ENCODE data around the gene MEGF8.
"Not testable (repeated sequence)": the region's sequence is repeated elsewhere in the genome, so short reads cannot be mapped to it uniquely, and the experiment has no call there.

Gene MEGF8

DNA sequence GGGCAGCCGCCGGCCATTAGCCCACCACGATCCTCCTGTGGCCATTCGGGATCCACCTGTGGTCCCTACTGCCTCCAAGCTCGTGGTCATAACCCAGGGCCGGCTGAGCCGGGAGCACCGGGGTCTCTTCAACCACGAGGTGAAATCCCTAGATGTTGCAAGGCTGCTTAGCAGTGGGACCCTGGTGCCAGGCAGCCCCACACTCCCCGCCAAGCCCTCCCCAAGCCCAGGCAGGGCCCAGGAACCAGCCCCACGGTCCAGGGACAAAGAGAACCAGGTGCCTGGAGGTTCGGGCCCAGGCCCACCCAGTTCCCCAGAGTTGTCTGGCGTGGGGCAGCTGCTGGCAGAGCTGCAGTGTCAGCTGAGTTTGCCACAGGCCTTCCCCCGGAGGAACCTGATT, 15.7 kb upstream of the MEGF8 start:
- DNase-seq (ENCODE audit: low spot score): no peak

DNA sequence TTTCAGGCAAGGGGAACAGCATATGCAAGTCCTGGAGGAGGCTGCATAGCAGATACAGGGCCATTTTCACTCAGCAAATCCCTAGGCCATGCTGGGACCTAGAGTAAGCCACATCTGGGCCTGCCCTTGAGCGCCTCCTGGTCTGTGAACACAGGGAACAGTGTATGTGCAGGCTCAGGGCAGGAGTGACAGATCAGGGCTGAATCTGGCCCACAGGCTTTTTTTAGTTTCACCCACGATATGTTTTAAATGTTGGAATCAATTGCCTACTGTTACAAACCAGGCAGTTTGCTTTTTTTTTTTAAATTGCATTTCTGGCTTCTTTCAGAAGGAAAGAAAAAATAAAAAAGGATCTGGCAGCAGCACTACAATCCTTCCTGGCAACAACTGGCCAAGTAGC, 13.8 kb upstream of the MEGF8 start:
- DNase-seq (ENCODE audit: low spot score): no peak

- no peak for DNase-seq (ENCODE audit: low spot score)
Observed at GRCh38 chr19:42312370-42312769, 13.1 kb upstream of the MEGF8 start.

GRCh38 chr19:42313096-42313839, 12.2 kb upstream of the MEGF8 start, which contains the start of gene TMEM145:
TMEM145 (plus strand) TSS chr19:42313309; CDS start chr19:42313377, 68 bp downstream.
- no peak for DNase-seq (ENCODE audit: low spot score)

GRCh38 chr19:42313840-42314755, 11.3 kb upstream of the MEGF8 start:
- DNase-seq (ENCODE audit: low spot score): no peak

- no peak for DNase-seq (ENCODE audit: low spot score)
Observed at GRCh38 chr19:42315024-42315423, 10.4 kb upstream of the MEGF8 start.

DNA sequence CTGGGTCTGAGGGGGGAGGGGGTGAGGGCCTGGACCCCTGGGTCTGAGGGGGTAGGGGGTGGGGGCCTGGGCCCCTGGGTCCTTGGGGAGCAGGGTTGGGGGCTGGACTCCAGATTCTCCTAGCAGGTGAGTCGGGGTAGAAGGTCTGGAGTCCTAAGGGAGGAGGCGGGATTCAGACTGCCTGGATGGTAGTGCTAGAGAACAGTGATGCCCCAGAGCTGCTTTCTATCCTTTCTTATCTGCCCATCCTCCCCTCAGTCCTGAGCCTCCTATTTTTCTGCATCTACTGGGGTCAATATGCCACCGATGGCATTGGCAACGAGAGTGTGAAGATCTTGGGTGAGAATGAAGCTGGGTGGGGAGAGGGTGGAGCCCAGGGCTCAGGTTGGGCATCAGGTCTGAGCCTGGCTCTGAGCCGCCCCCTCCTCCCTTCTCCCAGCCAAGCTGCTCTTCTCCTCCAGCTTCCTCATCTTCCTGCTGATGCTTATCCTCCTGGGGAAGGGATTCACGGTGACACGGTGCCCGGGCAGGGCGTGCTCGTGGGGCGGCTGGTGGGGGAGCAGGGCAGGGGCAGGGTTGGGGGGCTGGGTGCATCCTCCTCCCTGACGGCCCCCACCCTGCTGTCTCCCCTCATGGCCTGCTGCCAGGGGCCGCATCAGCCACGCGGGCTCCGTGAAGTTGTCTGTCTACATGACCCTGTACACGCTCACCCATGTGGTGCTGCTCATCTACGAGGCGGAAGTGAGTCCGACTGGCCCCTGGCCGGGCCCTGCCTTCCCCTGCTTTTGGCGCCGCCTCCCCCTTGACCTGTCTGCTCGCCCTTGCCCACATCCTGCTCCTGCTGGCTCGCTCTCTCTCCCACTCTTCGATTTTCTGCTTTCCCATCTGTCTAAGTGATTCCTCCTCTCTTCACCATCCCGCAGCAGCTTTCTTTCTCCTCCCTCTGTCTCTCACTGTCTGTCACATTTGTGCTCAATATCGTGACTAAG, 8.9 kb upstream of the MEGF8 start:
- DNase-seq (ENCODE audit: low spot score): no peak

- no peak for DNase-seq (ENCODE audit: low spot score)
Observed at GRCh38 chr19:42317535-42317934, 7.9 kb upstream of the MEGF8 start.

- DNase-seq (ENCODE audit: low spot score): no peak
Observed at GRCh38 chr19:42322305-42322704, 3.1 kb upstream of the MEGF8 start.

DNA sequence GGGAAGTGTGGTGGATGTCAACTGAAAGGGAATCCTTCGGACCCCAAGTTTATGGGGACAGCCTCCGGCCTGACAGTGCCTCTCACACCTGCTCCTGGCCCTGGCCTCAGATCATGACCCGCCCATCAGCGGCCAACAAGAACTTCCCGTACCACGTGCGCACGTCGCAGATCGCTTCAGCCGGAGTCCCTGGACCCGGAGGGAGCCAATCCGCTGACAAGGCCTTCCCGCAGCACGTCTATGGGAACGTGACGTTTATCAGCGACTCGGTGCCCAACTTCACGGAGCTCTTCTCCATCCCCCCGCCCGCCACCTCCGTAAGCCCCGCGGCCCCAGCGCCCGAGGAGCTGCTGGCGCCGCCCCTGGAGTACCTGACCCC, 2.0 kb upstream of the MEGF8 start:
- DNase-seq (ENCODE audit: low spot score): no peak

GRCh38 chr19:42323852-42324654, 1.4 kb upstream of the MEGF8 start:
- DNase-seq (ENCODE audit: low spot score): no peak

DNA sequence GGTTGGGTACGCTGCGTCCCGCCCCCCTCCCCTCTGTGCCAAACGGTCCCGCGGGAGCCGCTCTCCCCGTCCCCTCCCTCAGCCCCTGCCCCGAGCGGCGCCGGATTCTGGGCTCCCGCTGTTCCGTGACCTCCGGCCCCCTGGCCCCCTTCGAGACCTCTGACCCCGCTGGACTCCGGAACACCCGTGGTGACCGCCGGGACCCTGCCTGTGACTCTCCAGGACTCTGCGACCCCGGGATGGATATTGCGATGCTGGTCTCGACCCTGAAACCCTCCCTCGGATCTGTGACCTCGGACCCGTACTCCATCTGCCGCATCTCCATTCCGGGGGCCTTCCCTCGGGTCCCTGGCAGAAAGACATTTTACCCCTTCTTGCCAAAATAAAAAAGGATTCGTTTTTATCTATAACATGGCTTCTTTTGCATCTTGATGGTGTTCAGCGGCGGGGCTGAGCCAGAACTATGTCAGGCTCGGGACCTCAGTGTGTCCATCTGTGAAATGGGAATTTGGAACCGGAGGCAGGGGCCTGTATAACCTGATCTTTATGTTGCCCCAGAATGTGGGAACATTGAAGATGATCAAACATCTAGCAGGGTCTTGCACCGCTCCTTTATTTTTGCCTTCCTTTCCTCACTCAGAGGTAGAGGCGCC, 654 bp upstream of the MEGF8 start:
- DNase-seq (ENCODE audit: low spot score): no peak

DNA sequence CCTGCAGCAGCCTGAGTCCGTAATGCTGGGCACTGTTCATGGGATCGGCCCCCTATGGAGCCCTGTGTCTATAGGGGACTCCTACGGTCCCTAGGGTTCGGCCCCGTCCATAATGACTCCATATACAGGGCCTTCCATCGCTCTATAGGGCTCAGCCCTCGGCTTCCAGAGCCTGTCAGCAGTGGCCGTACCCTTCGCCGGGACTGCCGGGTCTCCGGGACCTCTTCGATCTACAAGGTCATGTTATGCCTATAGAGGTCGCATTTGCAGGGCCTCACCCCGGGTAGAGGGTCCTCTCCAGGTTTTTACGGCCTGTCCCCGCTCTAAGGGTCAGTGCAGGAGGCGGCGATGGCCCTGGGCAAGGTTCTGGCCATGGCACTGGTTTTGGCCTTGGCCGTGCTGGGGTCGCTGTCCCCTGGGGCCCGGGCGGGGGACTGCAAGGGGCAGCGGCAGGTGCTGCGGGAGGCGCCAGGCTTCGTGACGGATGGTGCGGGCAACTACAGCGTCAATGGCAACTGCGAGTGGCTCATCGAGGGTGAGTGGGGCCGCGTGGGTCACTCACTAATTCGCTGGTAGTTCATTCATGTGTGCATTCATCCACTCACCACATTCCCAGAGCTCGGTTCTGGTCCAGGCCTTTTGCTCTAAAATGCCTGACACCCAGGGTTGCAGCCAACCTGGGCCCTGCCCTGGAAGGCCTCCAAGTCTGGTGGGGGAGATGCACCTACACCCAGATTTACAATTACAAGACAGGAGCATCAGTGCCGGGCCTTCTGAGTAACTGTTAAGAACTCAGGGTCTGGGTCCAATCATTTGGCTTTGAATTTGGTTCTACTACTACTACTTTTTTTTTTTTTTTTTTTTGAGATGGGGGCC, 699 bp downstream of the MEGF8 start:
- no peak for DNase-seq (ENCODE audit: low spot score)

DNA sequence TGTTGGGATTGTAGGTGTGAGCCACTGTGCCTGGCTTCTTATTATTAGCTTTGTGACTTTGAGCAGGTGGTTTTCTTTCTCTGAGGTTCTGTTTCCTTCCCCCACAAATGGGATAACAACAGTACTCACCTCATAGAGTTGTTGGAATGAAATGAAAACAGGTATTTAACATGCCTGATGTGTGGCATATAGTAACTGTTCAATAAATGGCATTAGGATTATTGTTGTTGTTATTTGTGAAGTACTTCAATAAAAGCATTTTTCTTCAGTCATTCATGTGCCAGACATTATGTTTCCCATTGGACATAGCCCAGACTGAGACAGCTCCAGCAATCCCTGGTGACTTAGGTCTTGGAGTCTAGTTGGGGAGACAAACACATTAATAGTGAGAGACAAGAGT, 1.5 kb downstream of the MEGF8 start:
- no peak for DNase-seq (ENCODE audit: low spot score)

DNA sequence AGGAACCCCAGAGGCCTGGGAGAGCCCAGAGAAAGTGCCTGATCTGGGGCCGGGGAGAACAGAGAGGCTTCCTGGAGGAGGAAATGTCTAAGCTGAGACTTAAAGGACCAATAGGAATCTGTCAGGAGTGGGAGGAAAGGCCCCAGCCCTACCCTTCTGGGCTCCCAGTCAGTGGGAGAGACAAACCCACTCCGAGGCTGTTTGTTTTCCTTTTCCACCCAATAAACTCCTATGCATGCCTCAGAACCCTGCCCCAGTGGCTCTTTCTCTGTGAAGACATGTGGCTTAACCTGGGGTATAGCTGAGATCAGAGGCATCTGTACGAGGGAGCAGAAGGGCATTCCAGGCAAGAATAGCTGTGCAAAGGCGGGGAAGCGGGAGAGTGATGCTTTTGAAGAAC, 1.9 kb downstream of the MEGF8 start:
- no peak for DNase-seq (ENCODE audit: low spot score)

DNA sequence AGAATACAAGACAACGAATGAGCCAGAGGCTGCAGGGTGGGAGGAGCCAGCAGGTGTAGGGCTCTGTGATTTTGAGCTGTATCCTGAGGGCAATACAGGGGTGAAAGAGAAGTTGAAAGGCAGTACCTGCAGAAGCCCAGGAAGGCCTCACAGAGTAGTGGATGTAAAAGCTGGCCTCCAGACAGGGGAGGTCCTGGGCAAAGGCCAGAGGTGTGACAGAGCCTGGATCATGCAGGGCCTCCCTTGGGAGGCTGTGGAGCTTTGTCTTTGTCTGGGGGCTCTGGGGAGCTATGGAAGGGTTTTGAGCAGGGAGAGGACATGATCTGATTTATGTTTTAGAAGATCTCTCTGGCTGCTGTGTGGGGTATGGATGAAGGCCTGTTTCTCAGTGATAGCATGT, 2.7 kb downstream of the MEGF8 start:
- no peak for DNase-seq (ENCODE audit: low spot score)

GRCh38 chr19:42328854-42329253, 3.4 kb downstream of the MEGF8 start:
- DNase-seq (ENCODE audit: low spot score): no peak

DNA sequence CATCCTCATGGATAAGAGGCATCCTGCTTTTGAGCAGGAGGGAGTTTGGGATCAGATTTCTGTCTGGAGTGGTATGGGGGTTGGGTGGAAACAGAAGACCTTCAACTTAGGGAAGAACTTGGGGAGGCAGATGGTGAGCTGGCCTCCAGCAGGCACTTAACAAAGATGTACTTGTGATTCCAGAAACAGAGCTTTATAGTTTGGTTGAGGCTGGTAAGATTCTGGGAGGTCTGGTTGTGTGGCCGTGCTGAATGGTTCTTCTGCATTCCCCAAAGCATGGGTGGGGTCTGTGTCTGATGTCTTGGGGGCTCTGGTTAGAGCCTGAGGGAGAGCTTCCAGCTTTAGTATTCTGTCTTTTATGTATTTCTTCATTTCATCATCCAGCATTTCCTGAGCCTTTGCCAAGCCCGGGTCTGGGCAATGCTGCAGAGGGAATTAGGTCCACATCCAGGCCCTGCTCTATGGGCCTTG, 4.8 kb downstream of the MEGF8 start:
- DNase-seq (ENCODE audit: low spot score): no peak

DNA sequence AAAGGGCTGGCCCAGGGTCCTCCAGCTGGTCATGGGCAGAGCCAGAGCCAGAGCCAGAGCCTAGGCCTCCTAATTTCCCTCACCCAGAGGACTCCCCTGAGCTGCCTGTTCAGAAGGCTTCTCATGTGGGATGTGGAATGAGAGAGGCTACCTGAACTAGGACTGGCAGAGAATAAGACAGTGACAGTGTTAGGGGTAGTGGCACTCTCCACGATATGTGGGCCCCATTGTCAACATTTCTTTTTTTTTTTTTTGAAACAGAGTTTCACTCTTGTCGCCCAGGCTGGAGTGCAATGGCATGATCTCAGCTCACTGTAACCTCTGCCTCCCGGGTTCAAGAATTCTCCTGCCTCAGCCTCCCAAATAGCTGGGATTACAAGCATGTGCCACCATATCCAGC, 5.9 kb downstream of the MEGF8 start:
- DNase-seq (ENCODE audit: low spot score): not testable (repeated sequence)

DNA sequence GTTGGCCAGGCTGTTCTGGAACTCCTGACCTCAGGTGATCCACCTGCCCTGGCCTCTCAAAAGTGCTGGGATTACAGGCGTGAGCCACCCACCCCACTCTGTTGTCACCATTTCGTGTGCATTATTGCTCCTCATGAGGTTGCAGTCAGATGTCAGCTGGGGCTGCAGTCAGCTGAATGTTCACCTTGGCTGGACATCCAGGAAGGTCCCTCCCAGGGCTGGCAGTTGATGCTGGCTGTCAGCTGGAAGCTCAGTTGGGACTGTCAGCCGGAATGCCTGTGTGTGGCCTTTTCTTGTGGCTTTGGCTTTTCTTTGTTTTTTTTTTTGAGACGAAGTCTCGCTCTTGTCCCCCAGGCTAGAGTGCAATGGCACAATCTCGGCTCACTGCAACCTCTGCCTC, 6.6 kb downstream of the MEGF8 start:
- no peak for DNase-seq (ENCODE audit: low spot score)

Data from CD4-positive, alpha-beta T cell treated with Interleukin-6 at 100 ng/mL for 8 hours (primary cell).